GM23338 (cell line): ENCODE measurements around the gene ENC1. TPM values are rescaled to one million over a fixed set of nuclear protein-coding genes. Genes with fewer than 3 reads are reported as not detected.
A peak's percentile ranks its signal among the peaks of the same experiment; 100 is the strongest.

ENCODE experiments used
- ATAC-seq: fragments of 200-7000 bp; cut with Tn5 transposase; 3 replicates; pipeline ENCODE4 v1.9.1; 2020
- DNase-seq: peaks from one replicate; pipeline ENCODE4 v3.0.0-alpha.2; 2015; ENCODE audit warnings: low spot score
- H2AFZ ChIP-seq: fragments of 200-600 bp; sonication (generic); 2 replicates; pipeline ENCODE4 v1.8.0; 2016; ENCODE audit warnings: antibody characterized with exemption, mild to moderate bottlenecking, moderate library complexity
- H3F3A ChIP-seq: fragments of 200-600 bp; sonication (generic); replicated peaks from 2 replicates; pipeline ENCODE4 v1.8.0; 2017; ENCODE audit warnings: antibody characterized with exemption, mixed run types, low read depth
- H3K27ac ChIP-seq: fragments of 200-600 bp; sonication (generic); 2 replicates; pipeline ENCODE4 v1.6.1; 2016; ENCODE audit warnings: low read depth
- H3K27me3 ChIP-seq: fragments of 200-600 bp; sonication (generic); 2 replicates; pipeline ENCODE4 v1.8.0; 2016; ENCODE audit warnings: mild to moderate bottlenecking, mixed run types, moderate library complexity; ENCODE audit not compliant: insufficient read depth
- H3K36me3 ChIP-seq: fragments of 200-600 bp; sonication (generic); 2 replicates; pipeline ENCODE4 v1.8.0; 2016; ENCODE audit warnings: mild to moderate bottlenecking; ENCODE audit not compliant: insufficient read depth
- H3K4me1 ChIP-seq: fragments of 200-600 bp; sonication (generic); 2 replicates; pipeline ENCODE4 v1.8.0; 2016; ENCODE audit warnings: mild to moderate bottlenecking, moderate library complexity; ENCODE audit not compliant: insufficient read depth
- H3K4me2 ChIP-seq: fragments of 200-600 bp; sonication (generic); 2 replicates; pipeline ENCODE4 v1.7.1; 2017; ENCODE audit warnings: mixed run types
- H3K4me3 ChIP-seq: fragments of 200-600 bp; sonication (generic); 2 replicates; pipeline ENCODE4 v1.6.1; 2016; ENCODE audit warnings: mixed run types
- H3K79me2 ChIP-seq: fragments of 200-600 bp; sonication (generic); replicated peaks from 2 replicates; pipeline ENCODE4 v1.8.0; 2017; ENCODE audit warnings: mild to moderate bottlenecking; ENCODE audit not compliant: insufficient read depth
- H3K9me2 ChIP-seq: fragments of 200-600 bp; sonication (generic); 2 replicates; pipeline ENCODE4 v1.8.0; 2017; ENCODE audit not compliant: insufficient read depth
- H4K20me1 ChIP-seq: fragments of 200-600 bp; sonication (generic); replicated peaks from 2 replicates; pipeline ENCODE4 v1.8.0; 2017; ENCODE audit warnings: mild to moderate bottlenecking; ENCODE audit not compliant: insufficient read depth
- H3K27ac Mint-ChIP-seq: 2 replicates; pipeline ENCODE4 v1.8.0; 2020; ENCODE audit warnings: inconsistent platforms, mild to moderate bottlenecking, moderate library complexity, mixed read lengths
- H3K27me3 Mint-ChIP-seq: 3 replicates; pipeline ENCODE4 v1.8.0; 2022; ENCODE audit warnings: low read depth, mild to moderate bottlenecking, moderate library complexity, mixed read lengths, inconsistent platforms; ENCODE audit not compliant: insufficient read depth, poor library complexity
- H3K36me3 Mint-ChIP-seq: 3 replicates; pipeline ENCODE4 v1.8.0; 2021; ENCODE audit warnings: low read depth, mild to moderate bottlenecking, inconsistent platforms, moderate library complexity, mixed read lengths
- H3K4me1 Mint-ChIP-seq: 3 replicates; pipeline ENCODE4 v1.8.0; 2020; ENCODE audit warnings: mild to moderate bottlenecking, inconsistent platforms, mixed read lengths
- H3K4me3 Mint-ChIP-seq: 3 replicates; pipeline ENCODE4 v1.8.0; 2021; ENCODE audit warnings: moderate library complexity, mild to moderate bottlenecking, inconsistent platforms, mixed read lengths
- H3K9me3 Mint-ChIP-seq: 3 replicates; pipeline ENCODE4 v1.8.0; 2020; ENCODE audit warnings: moderate library complexity, mild to moderate bottlenecking, inconsistent platforms, mixed read lengths
- CREB1 ChIP-seq: fragments of 250-450 bp; sonication (Bioruptor Pico); IDR thresholded peaks from 2 replicates; pipeline ENCODE4 v1.5.0; 2020; ENCODE audit warnings: low read depth, mild to moderate bottlenecking, moderate library complexity
- CTCF ChIP-seq, 2 experiments: fragments of 200-600 bp in 1 of 2; sonication (generic) in 1 of 2; conservative IDR thresholded peaks; 2 replicates each; pipeline versions ENCODE4 v1.5.1 to v1.6.1; 2016 to 2017; ENCODE audit warnings: antibody characterized with exemption in 2 of 2, low read depth in 2 of 2, mild to moderate bottlenecking in 2 of 2, moderate library complexity in 1 of 2
- EZH2 ChIP-seq: fragments of 200-600 bp; sonication (generic); IDR thresholded peaks from one replicate; pipeline ENCODE4 v1.8.0; 2017; ENCODE audit warnings: antibody characterized with exemption, mild to moderate bottlenecking, low read depth; ENCODE audit not compliant: unreplicated experiment
- EZH2phosphoT487 ChIP-seq: fragments of 200-600 bp; sonication (generic); IDR thresholded peaks from one replicate; pipeline ENCODE4 v1.8.1; 2018; ENCODE audit warnings: antibody characterized with exemption; ENCODE audit not compliant: unreplicated experiment
- JUNB ChIP-seq: IDR thresholded peaks from one replicate; pipeline ENCODE4 v1.6.1; 2016; ENCODE audit warnings: antibody characterized with exemption; ENCODE audit not compliant: unreplicated experiment
- NANOG ChIP-seq: IDR thresholded peaks from 2 replicates; pipeline ENCODE4 v1.6.1; 2016; ENCODE audit warnings: antibody characterized with exemption, borderline replicate concordance
- REST ChIP-seq: IDR thresholded peaks from one replicate; pipeline ENCODE4 v1.6.1; 2018; ENCODE audit warnings: antibody characterized with exemption; ENCODE audit not compliant: unreplicated experiment
- STAT1 ChIP-seq: IDR thresholded peaks from one replicate; pipeline ENCODE4 v1.6.1; 2016; ENCODE audit warnings: antibody characterized with exemption; ENCODE audit not compliant: unreplicated experiment
- ZNF114 ChIP-seq: fragments of 250-450 bp; sonication (Bioruptor Pico); IDR thresholded peaks from 2 replicates; pipeline ENCODE4 v1.5.0; 2020; ENCODE audit warnings: mild to moderate bottlenecking, moderate library complexity
- polyA plus RNA-seq: library from polyadenylated mRNA; unstranded; fragments of >200 nt; fragmentation: Nextera tagmentation; extraction: Ambion mirVana; gene quantifications from 2 replicates; pipeline ENCODE4 v1.2.1, GENCODE V29; 2016
- total RNA-seq: library from RNA; depleted of rRNA; stranded (reverse); fragments of >200 nt; shearing (Covaris generic); gene quantifications from 2 replicates; pipeline ENCODE4 v1.2.3, GENCODE V29; 2014

Gene ENC1
- total and polyA plus RNA-seq, 2 experiments from 2014 or later, result 8.2 to 27.9 TPM

GRCh38 chr5:74587300-74587699 is 53.2 kb downstream of the ENC1 start:
- Histone ChIP-seq H3K27ac (0 out of 2 replicates have a peak overlapping the region, but pooled peaks have one; percentile 24), H3K9me2 (peaks cover 6% of the 10 kb centered on the region), H2AFZ (peak overlapping the region; percentile 33), H3K4me2 (no peak overlapping the region; the same call in 1 of the 2 replicates), H3F3A (no peaks in the 10 kb centered on the region), H3K27me3 (no peaks in the 10 kb centered on the region), H3K4me3 (no peak overlapping the region), H3K4me1 (peaks cover 30% of the 10 kb centered on the region), H3K79me2 (no peaks in the 10 kb centered on the region), H3K36me3 (no peaks in the 10 kb centered on the region), H4K20me1 (no peaks in the 10 kb centered on the region)
- Mint-ChIP-seq H3K4me3 (no peak overlapping the region), H3K9me3 (no peaks in the 10 kb centered on the region), H3K27me3 (peaks cover 4% of the 10 kb centered on the region), H3K36me3 (no peaks in the 10 kb centered on the region), H3K27ac (peak overlapping the region; percentile 62), H3K4me1 (peaks cover 43% of the 10 kb centered on the region)
- ATAC-seq (peak; percentile 42; the same call in 1 of the 3 replicates), DNase-seq (peak; percentile 25)
- TF ChIP-seq CTCF (conservative IDR thresholded peaks at IDR 0.05; ENCODE audit: low read depth in 2 of 2) (no peak), NANOG (0 out of 2 replicates have a peak, but pooled peaks have one; percentile 40)

DNA sequence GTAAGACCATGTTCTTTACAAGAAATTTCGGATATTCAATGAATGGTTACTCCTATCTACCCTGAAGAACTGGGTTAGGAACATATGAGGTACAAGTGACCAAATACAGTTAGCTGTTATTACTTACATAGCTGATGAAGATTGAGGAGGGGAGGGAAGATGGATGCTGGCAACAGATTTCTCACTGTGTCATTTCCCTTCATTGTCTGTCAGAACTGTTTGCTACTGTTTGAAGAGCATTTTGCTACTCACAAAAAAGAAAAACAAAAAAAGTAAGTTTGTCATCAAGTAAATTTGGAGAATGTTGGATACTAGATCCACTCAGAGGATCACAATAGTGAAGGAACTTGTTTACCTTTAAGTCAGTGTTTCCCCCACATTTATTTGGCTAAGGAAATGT is 53.7 kb downstream of the ENC1 start:
- Mint-ChIP-seq H3K9me3 (no peaks in the 10 kb centered on the region), H3K36me3 (no peaks in the 10 kb centered on the region), H3K4me1 (peaks cover 43% of the 10 kb centered on the region), H3K27me3 (peaks cover 4% of the 10 kb centered on the region), H3K27ac (peak overlapping the region; percentile 62; the same call in 1 of the 2 replicates), H3K4me3 (no peak overlapping the region)
- Histone ChIP-seq H3K36me3 (no peaks in the 10 kb centered on the region), H3K4me3 (no peak overlapping the region), H2AFZ (peak overlapping the region; percentile 33), H4K20me1 (no peaks in the 10 kb centered on the region), H3F3A (no peaks in the 10 kb centered on the region), H3K79me2 (no peaks in the 10 kb centered on the region), H3K4me2 (no peak overlapping the region), H3K4me1 (peaks cover 30% of the 10 kb centered on the region), H3K27me3 (no peaks in the 10 kb centered on the region), H3K27ac (0 out of 2 replicates have a peak overlapping the region, but pooled peaks have one; percentile 24), H3K9me2 (peaks cover 6% of the 10 kb centered on the region)
- DNase-seq, result no peak
- no peak for ATAC-seq
- no peak for TF ChIP-seq CREB1 (CRISPR knock-in tag)
- no peak for TF ChIP-seq JUNB

- Mint-ChIP-seq H3K27me3 (peaks cover 4% of the 10 kb centered on the region), H3K9me3 (no peaks in the 10 kb centered on the region), H3K4me1 (peaks cover 29% of the 10 kb centered on the region)
- no peak for TF ChIP-seq CTCF (conservative IDR thresholded peaks at IDR 0.05; ENCODE audit: low read depth in 2 of 2)
- TF ChIP-seq JUNB, result no peak
- TF ChIP-seq ZNF114 (CRISPR knock-in tag), result no peak
- no peak for TF ChIP-seq EZH2phosphoT487
- no peak for TF ChIP-seq EZH2
- TF ChIP-seq CREB1 (CRISPR knock-in tag), result no peak
- TF ChIP-seq NANOG, result no peak
- no peak for TF ChIP-seq STAT1
- no peak for TF ChIP-seq REST
These were observed 57.7 kb downstream of the ENC1 start for GRCh38 chr5:74582853-74583252.

More at GRCh38 chr5:74582853-74583252, 57.7 kb downstream of the ENC1 start:
- Histone ChIP-seq H3K9me2 (peaks cover 10% of the 10 kb centered on the region; the same call in 1 of the 2 replicates), H3K4me2 (no peak overlapping the region), H3K27ac (no peak overlapping the region), H3K27me3 (no peaks in the 10 kb centered on the region), H2AFZ (no peak overlapping the region), H3K79me2 (no peaks in the 10 kb centered on the region), H3F3A (no peaks in the 10 kb centered on the region), H3K4me3 (no peak overlapping the region), H3K36me3 (no peaks in the 10 kb centered on the region), H4K20me1 (no peaks in the 10 kb centered on the region), H3K4me1 (peaks cover 19% of the 10 kb centered on the region)
- Mint-ChIP-seq H3K36me3 (no peaks in the 10 kb centered on the region), H3K4me3 (no peak overlapping the region), H3K27ac (no peak overlapping the region)
- no peak for DNase-seq
- no peak for ATAC-seq
